22Rv1 (cell line): ENCODE results near the gene PLA1A.

Source experiments
- H3K27ac ChIP-seq: fragments of 450-650 bp; 2 replicates; pipeline ENCODE4 v1.5.1; 2017
- CTCF ChIP-seq: fragments of 450-650 bp; IDR thresholded peaks from 2 replicates; pipeline ENCODE4 v1.5.1; 2017; ENCODE audit warnings: mild to moderate bottlenecking
- ZFX ChIP-seq: fragments of 450-650 bp; IDR thresholded peaks from 2 replicates; pipeline ENCODE4 v1.6.1; 2017; ENCODE audit warnings: antibody characterized with exemption, borderline replicate concordance

The PLA1A gene

GRCh38 chr3:119639494-119640350, 42.0 kb downstream of the PLA1A start:
- H3K27ac ChIP-seq: no peak overlapping the region
- TF ChIP-seq CTCF: no peak
- no peak for TF ChIP-seq ZFX

GRCh38 chr3:119641416-119641815, 43.7 kb downstream of the PLA1A start:
- H3K27ac ChIP-seq: no peak overlapping the region
- TF ChIP-seq ZFX (no peak), CTCF (no peak)

- TF ChIP-seq ZFX: no peak
- TF ChIP-seq CTCF: no peak
- no peak overlapping the region for H3K27ac ChIP-seq
Observed at GRCh38 chr3:119642746-119643473, 45.2 kb downstream of the PLA1A start.

- H3K27ac ChIP-seq: no peak overlapping the region
- TF ChIP-seq ZFX (no peak), CTCF (no peak)
Observed at GRCh38 chr3:119643528-119643927, 45.8 kb downstream of the PLA1A start.

GRCh38 chr3:119644481-119644880, 46.8 kb downstream of the PLA1A start:
- no peak for TF ChIP-seq CTCF
- no peak for TF ChIP-seq ZFX
- H3K27ac ChIP-seq: no peak overlapping the region

GRCh38 chr3:119645813-119646212, 48.1 kb downstream of the PLA1A start:
- TF ChIP-seq ZFX: no peak
- no peak for TF ChIP-seq CTCF
- H3K27ac ChIP-seq: no peak overlapping the region

- no peak for TF ChIP-seq ZFX
- TF ChIP-seq CTCF: no peak
- H3K27ac ChIP-seq: no peak overlapping the region
Observed at GRCh38 chr3:119647171-119647570, 49.5 kb downstream of the PLA1A start.
